Heart left ventricle (tissue), 16 donors: ENCODE data around the gene PRDX2. TPM values are rescaled to one million over a fixed set of nuclear protein-coding genes. Genes with fewer than 3 reads are reported as not detected.
A peak's percentile ranks its signal among the peaks of the same experiment; 100 is the strongest.

Experiments used
- ATAC-seq, 4 donors: fragments of 200-7000 bp; cut with Tn5 transposase; one replicate each; pipeline ENCODE4 v1.9.1; 2020 to 2022; ENCODE audit warnings: moderate library complexity in 4 of 4, mild to moderate bottlenecking in 3 of 4, moderate number of reproducible peaks in 1 of 4
- DNase-seq, 5 donors: peaks; one replicate each; pipeline ENCODE4 v3.0.0-alpha.2; 2020
- H3K27ac ChIP-seq, 12 donors: fragments of 200-600 bp; sonication (generic) in 4 of 12; one replicate each; pipeline versions ENCODE4 v1.5.0 to v1.8.0; 2016 to 2022; ENCODE audit warnings: mild to moderate bottlenecking in 2 of 12
- H3K27me3 ChIP-seq, 9 donors: fragments of 200-600 bp; sonication (generic) in 2 of 9; one replicate each; pipeline versions ENCODE4 v1.5.1 to v1.8.0; 2016 to 2022; ENCODE audit warnings: mild to moderate bottlenecking in 3 of 9
- H3K36me3 ChIP-seq, 9 donors: fragments of 200-600 bp; sonication (generic) in 2 of 9; one replicate each; pipeline versions ENCODE4 v1.5.0 to v1.8.0; 2018 to 2022; ENCODE audit warnings: mild to moderate bottlenecking in 2 of 9
- H3K4me1 ChIP-seq, 12 donors: fragments of 200-600 bp; sonication (generic) in 4 of 12; one replicate each; pipeline versions ENCODE4 v1.5.0 to v1.8.0; 2016 to 2022; ENCODE audit warnings: mild to moderate bottlenecking in 3 of 12
- H3K4me3 ChIP-seq, 12 donors: fragments of 200-600 bp; sonication (generic) in 4 of 12; one replicate each; pipeline versions ENCODE4 v1.5.0 to v1.8.0; 2017 to 2022; ENCODE audit warnings: mild to moderate bottlenecking in 9 of 12, moderate library complexity in 4 of 12
- H3K9me3 ChIP-seq, 12 donors: fragments of 200-600 bp; sonication (generic) in 4 of 12; one replicate each; pipeline versions ENCODE4 v1.5.0 to v1.8.0; 2016 to 2022; ENCODE audit warnings: mild to moderate bottlenecking in 1 of 12
- CTCF ChIP-seq, 12 donors: fragments of 200-600 bp; sonication (generic) in 4 of 12; IDR thresholded peaks; one replicate each; pipeline versions ENCODE4 v1.5.0 to v1.8.0; 2018 to 2022; ENCODE audit warnings: antibody characterized with exemption in 12 of 12, mild to moderate bottlenecking in 5 of 12
- POLR2A ChIP-seq, 2 donors: fragments of 450-650 bp; IDR thresholded peaks; one replicate each; pipeline ENCODE4 v1.6.1; 2017; ENCODE audit warnings: antibody characterized with exemption in 2 of 2, mild to moderate bottlenecking in 2 of 2, moderate library complexity in 2 of 2
- WGBS, 4 donors: extraction: QIAGEN DNeasy Blood & Tissue Kit in 2 of 4; methylation state at CpG; one replicate each; pipeline versions ENCODE4 v1.1.5 to v1.1.7; 2013 to 2018; 5-methylcytosine and 5-hydroxymethylcytosine counted together
- intact Hi-C, 10 donors: fragments of 100-400 bp; cut with DNase I; formaldehyde crosslinking; loops; one replicate each; pipeline versions ENCODE4 v1.11.1 to v1.14.2; 2022
- polyA plus RNA-seq, 2 donors: library from polyadenylated mRNA; stranded (reverse); fragments of 200-250 nt; gene quantifications; one replicate each; pipeline ENCODE4 v1.2.3, GENCODE V29; 2013
- total RNA-seq, 9 donors: library from RNA; depleted of rRNA in 2 of 9; stranded (reverse); fragments of >200 nt in 2 of 9; fragmentation: NEBNext Ultra II Directional in 3 of 9; extraction: Animal tissue kit (Norgen Biotek cat#: 25700) in 3 of 9; gene quantifications; one replicate each; pipeline versions ENCODE4 v1.1.0 to v1.2.4, GENCODE V29; 2016 to 2023
- donor health status: ischemic (EF 13 %, LVEDD 7.1; RV severe dilation, severe dysfunction).
- donor health status: healthy with polysubstance abuse.
- donor health status: DM: no; HTN: yes; CAD: no.
- donor health status: DM: no; HTN: no; CAD: no.
- donor health status: ischemic (EF 25% LVEDD 6.9; RV normal size, moderate dysfunction).
- donor health status: ischemic (EF 25% LVEDD 5.7; RV mildly dilated, moderate dysfunction).
- donor health status: healthy.
- donor health status: DM: yes; HTN: yes; CAD: no.
- donor health status: ischemic (EF 35%, LVEDD 5.7; RV mildly dilated, moderate dysfunction).
- donor health status: nonischemic (EF 11% LVEDD 7.7; RV severe dilation, severe dysfunction).
- donor health status: DM: yes; HTN: yes; CAD: no.
- donor health status: PGD.
- donor health status: ischemic (EF 29% LVEDD 5.4; RV normal size, mild dysfunction).
- donor health status: nonischemic (EF 23%, LVEDD 6.1; RV moderate dilation, normal function).

Gene PRDX2
- total and polyA plus RNA-seq, 11 donors, result 435 to 1,432 (median 645) TPM

- H3K9me3 ChIP-seq, result no peaks in the 10 kb centered on the region
- intact Hi-C loops, result loop anchor here in 8 of 10 donors (1.0 to 5.0 kb wide), 6 partner anchors 38 to 88 kb away; no protein-coding TSS in a partner anchor
- no peak overlapping the region for H3K4me3 ChIP-seq
- no peaks in the 10 kb centered on the region for H3K27me3 ChIP-seq
- H3K4me1 ChIP-seq, result peaks cover 0 to 34% (median 15%) of the 10 kb centered on the region in 12 donors
- no peak overlapping the region for H3K27ac ChIP-seq
- WGBS, 4 donors, result 85 to 89% (median 88%) methylated on average over 6 of the region's 6 CpGs
- peaks cover 0 to 24% (median 12%) of the 10 kb centered on the region in 9 donors for H3K36me3 ChIP-seq
- no peak for ATAC-seq
- TF ChIP-seq CTCF (IDR thresholded peaks at IDR 0.05) (no peak), POLR2A (IDR thresholded peaks at IDR 0.05) (no peak)
- no peak for DNase-seq
Measured at GRCh38 chr19:12759686-12760085, 41.9 kb downstream of the PRDX2 start.

DNA sequence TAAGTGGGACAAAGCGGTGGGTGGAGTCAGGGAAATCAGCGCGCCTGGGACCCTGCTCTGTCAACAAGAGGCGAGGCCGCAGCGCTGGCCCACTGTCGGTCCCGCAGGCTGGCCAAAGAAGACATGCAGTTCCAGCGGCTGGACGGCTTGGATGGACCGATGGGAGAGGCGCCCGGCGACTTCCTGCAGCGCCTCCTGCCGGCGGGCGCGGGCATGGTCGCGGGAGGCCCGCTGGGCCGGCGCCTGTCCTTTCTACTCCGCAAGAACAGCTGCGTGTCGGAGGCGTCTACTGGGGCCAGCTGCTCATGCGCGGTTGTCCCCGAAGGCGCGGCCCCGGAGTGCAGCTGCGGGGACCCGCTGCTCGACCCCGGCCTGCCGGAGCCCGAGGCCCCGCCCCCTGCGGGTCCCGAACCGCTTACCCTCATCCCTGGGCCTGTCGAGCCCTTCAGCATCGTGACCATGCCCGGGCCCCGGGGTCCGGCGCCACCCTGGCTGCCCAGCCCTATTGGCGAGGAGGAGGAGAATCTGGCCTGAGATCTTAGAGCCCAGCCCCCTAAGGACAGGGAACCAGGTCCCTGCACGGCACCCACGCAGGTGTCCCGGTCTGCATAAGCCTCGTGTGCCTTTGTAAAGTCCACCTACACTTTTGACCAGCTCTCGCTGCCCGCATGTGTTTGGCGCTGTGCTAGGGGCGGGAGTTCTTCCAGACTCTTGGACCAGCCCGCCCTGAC lies 43.9 kb downstream of the PRDX2 start:
- TF ChIP-seq CTCF (IDR thresholded peaks at IDR 0.05) (peak; percentile 78 to 98 (median 92)), POLR2A (IDR thresholded peaks at IDR 0.05) (no peak)
- Histone ChIP-seq H3K27me3 (peaks cover 0 to 4% (median 0%) of the 10 kb centered on the region in 9 donors), H3K27ac (peak overlapping the region in 9 of 12 donors; percentile 3 to 72 (median 48)), H3K36me3 (peaks cover 0 to 9% (median 0%) of the 10 kb centered on the region in 9 donors), H3K9me3 (no peaks in the 10 kb centered on the region), H3K4me3 (peak overlapping the region in 9 of 12 donors; percentile 16 to 53 (median 40)), H3K4me1 (peaks cover 0 to 24% (median 15%) of the 10 kb centered on the region in 12 donors)
- intact Hi-C loops, result loop anchor here in 3 of 10 donors (2.0 to 5.0 kb wide), 3 partner anchors 40 to 90 kb away; no protein-coding TSS in a partner anchor
- ATAC-seq, result peak; percentile 33 to 83 (median 76)
- peak; percentile 66 to 85 (median 76) for DNase-seq
- 6 to 13% (median 10%) methylated on average over 25 to 60 of the region's 60 CpGs for WGBS, 4 donors

- peaks cover 0 to 16% (median 9%) of the 10 kb centered on the region in 12 donors for H3K4me1 ChIP-seq
- no peak for DNase-seq
- no peak overlapping the region for H3K27ac ChIP-seq
- TF ChIP-seq CTCF (IDR thresholded peaks at IDR 0.05) (no peak), POLR2A (IDR thresholded peaks at IDR 0.05) (no peak)
- H3K27me3 ChIP-seq, result peaks cover 0 to 4% (median 0%) of the 10 kb centered on the region in 9 donors
- H3K9me3 ChIP-seq, result no peaks in the 10 kb centered on the region
- intact Hi-C loops, result loop anchor here in 2 of 10 donors (5.0 kb wide), 2 partner anchors 39 to 91 kb away; no protein-coding TSS in a partner anchor
- 84 to 88% (median 86%) methylated on average over 17 to 19 of the region's 19 CpGs for WGBS, 4 donors
- H3K4me3 ChIP-seq, result no peak overlapping the region
- H3K36me3 ChIP-seq, result no peaks in the 10 kb centered on the region
- no peak for ATAC-seq
Measured at GRCh38 chr19:12756150-12756883, 45.3 kb downstream of the PRDX2 start.
